HepG2 (cell line): ENCODE measurements around the gene UGCG. TPM values are rescaled to one million over a fixed set of nuclear protein-coding genes. Genes with fewer than 3 reads are reported as not detected.

Source experiments
- ATAC-seq: fragments of 200-7000 bp; cut with Tn5 transposase; 3 replicates; pipeline ENCODE4 v1.9.1; 2020; ENCODE audit warnings: mild to moderate bottlenecking, moderate library complexity
- BruUV-seq: library from RNA; stranded (reverse); fragments of 400-500 nt; replicated peaks from 2 replicates; lab custom pipeline; 2021; lab: Mats Ljungman, UMichigan
- CTCF ChIA-PET: fragments of 300-600 bp; formaldehyde crosslinking; extraction: SDS; loops from one replicate; lab custom pipeline; 2021; ENCODE audit warnings: low total read pairs, inconsistent platforms, low intra/inter-chr PET ratio; lab: Yijun Ruan, JAX
- POLR2A ChIA-PET: fragments of 350-600 bp; sonication (Branson Sonifier 250); formaldehyde crosslinking; loops from one replicate; lab custom pipeline; 2020; ENCODE audit warnings: antibody characterized with exemption, inconsistent platforms; lab: Yijun Ruan, JAX
- DNase-seq: peaks from one replicate; pipeline ENCODE4 v3.0.0-alpha.2; 2015; ENCODE audit warnings: low spot score
- FAIRE-seq: peaks from 3 replicates; lab custom pipeline; 2011; peaks lifted over from hg19 to GRCh38; lab: Jason Lieb, UNC
- H2AFZ ChIP-seq: one replicate; pipeline ENCODE4 v1.6.1; 2011; ENCODE audit warnings: low read length, inconsistent platforms
- H3K27ac ChIP-seq: fragments of 300-600 bp; 3 replicates; pipeline ENCODE4 v1.8.0; 2011; ENCODE audit warnings: mixed run types, mild to moderate bottlenecking, mixed read lengths, low read length, inconsistent platforms; ENCODE audit not compliant: insufficient read depth; ENCODE audit errors: extremely low read length
- H3K27me3 ChIP-seq, 2 experiments: fragments of 200-600 bp in 1 of 2; 2 replicates in 1 of 2; 3 replicates in 1 of 2; pipeline versions ENCODE4 v1.6.0 to v1.8.0; 2011; ENCODE audit warnings: low read length in 2 of 2, mild to moderate bottlenecking in 2 of 2, moderate library complexity in 2 of 2, inconsistent platforms in 1 of 2; ENCODE audit not compliant: insufficient read depth in 2 of 2, control insufficient read depth in 1 of 2
- H3K36me3 ChIP-seq, 2 experiments: fragments of 200-600 bp in 1 of 2; replicated peaks in 1 of 2; 2 replicates in 1 of 2; 3 replicates in 1 of 2; pipeline versions ENCODE4 v1.5.1 to v1.8.0; 2011; ENCODE audit warnings: low read length in 2 of 2, inconsistent platforms in 1 of 2; ENCODE audit not compliant: insufficient read depth in 2 of 2, control insufficient read depth in 1 of 2
- H3K4me1 ChIP-seq: 2 replicates; pipeline ENCODE4 v1.5.1; 2012; ENCODE audit warnings: low read length, inconsistent platforms; ENCODE audit not compliant: insufficient read depth
- H3K4me2 ChIP-seq: 2 replicates; pipeline ENCODE4 v1.6.0; 2011; ENCODE audit warnings: low read depth, low read length, inconsistent platforms
- H3K4me3 ChIP-seq, 3 experiments: fragments of 200-600 bp in 1 of 3; sonication (generic), shearing (Covaris generic) in 1 of 3; replicated peaks in 1 of 3; 2 replicates each; pipeline ENCODE4 v1.5.1; 2011 to 2016; ENCODE audit warnings: low read length in 3 of 3, inconsistent platforms in 2 of 3, low read depth in 2 of 3, mild to moderate bottlenecking in 2 of 3, control low read depth in 1 of 3, mixed read lengths in 1 of 3; ENCODE audit not compliant: insufficient read depth in 1 of 3
- H3K79me2 ChIP-seq: one replicate; pipeline ENCODE4 v1.6.1; 2011; ENCODE audit warnings: low read length, inconsistent platforms; ENCODE audit not compliant: insufficient read depth
- H3K9ac ChIP-seq: 2 replicates; pipeline ENCODE4 v1.6.0; 2011; ENCODE audit warnings: mild to moderate bottlenecking, low read depth, low read length, inconsistent platforms; ENCODE audit not compliant: insufficient read depth
- H3K9me3 ChIP-seq: 2 replicates; pipeline ENCODE4 v1.5.1; 2012; ENCODE audit warnings: mild to moderate bottlenecking, low read length
- H4K20me1 ChIP-seq: 2 replicates; pipeline ENCODE4 v1.6.0; 2011; ENCODE audit warnings: inconsistent platforms, mild to moderate bottlenecking, low read length, moderate library complexity; ENCODE audit not compliant: insufficient read depth
- FOXO4 ChIP-seq: sonication (generic); formaldehyde crosslinking; conservative IDR thresholded peaks from 2 replicates; pipeline ENCODE4 v1.8.1; 2023; ENCODE audit warnings: missing genetic modification reagents
- MAFG ChIP-seq: sonication (generic); formaldehyde crosslinking; IDR thresholded peaks from 2 replicates; pipeline ENCODE4 v1.5.1; 2020; ENCODE audit warnings: mild to moderate bottlenecking, missing genetic modification reagents
- SOX13 ChIP-seq, 3 experiments: fragments of 450-650 bp in 1 of 3; sonication (generic) in 1 of 3; formaldehyde crosslinking in 1 of 3; IDR thresholded peaks in 2 of 3; conservative IDR thresholded peaks in 1 of 3; 2 replicates each; pipeline versions ENCODE4 v1.5.0 to v1.6.1; 2016 to 2020; ENCODE audit warnings: antibody characterized with exemption in 1 of 3, mild to moderate bottlenecking in 1 of 3, missing compliant biosample characterization in 1 of 3, missing genetic modification reagents in 1 of 3, moderate library complexity in 1 of 3
- WGBS: methylation state at CpG from one replicate; pipeline ENCODE4 v1.1.6; 2017; ENCODE audit warnings: low lambda C conversion rate; 5-methylcytosine and 5-hydroxymethylcytosine counted together
- in situ Hi-C: cut with HindIII; loops from 2 replicates; pipeline ENCODE4 v1.10.0; 2017; ENCODE audit warnings: low pct_unique_long_range_greater_than_20kb; ENCODE audit not compliant: extremely low pct_ligation_motif_present
- intact Hi-C: fragments of 100-400 bp; cut with micrococcal nuclease; formaldehyde crosslinking; loops from one replicate; pipeline ENCODE4 v1.10.0; 2022; ENCODE audit not compliant: unreplicated experiment
- polyA plus RNA-seq, 8 experiments: library from polyadenylated mRNA; depleted of rRNA in 3 of 8; stranded (reverse) in 7 of 8; unstranded in 1 of 8; fragments of >200 nt; fragmentation: Illumina TruSeq in 4 of 8; extraction: Trizol in 4 of 8; gene quantifications; 2 replicates each; pipeline versions ENCODE4 v1.2.1 to v1.2.3, GENCODE V29; 2011 to 2016; ENCODE audit warnings: low read depth in 4 of 8, missing spikeins in 1 of 8, mixed read lengths in 1 of 8; ENCODE audit not compliant: insufficient read depth in 1 of 8
- total RNA-seq, 5 experiments: library from RNA; depleted of rRNA; stranded (reverse); fragments of >200 nt; fragmentation: Illumina TruSeq; extraction: Trizol; gene quantifications; 2 replicates each; pipeline ENCODE4 v1.2.3, GENCODE V29; 2016; ENCODE audit warnings: low read depth in 1 of 5
- TF ChIP-seq, protein P1 (sequence below): sonication (generic); formaldehyde crosslinking; IDR thresholded peaks from 2 replicates; pipeline ENCODE4 v1.9.0; 2021; ENCODE audit warnings: mild to moderate bottlenecking, missing genetic modification reagents

The UGCG gene
- total and polyA plus RNA-seq, 2 of the 13 experiments (the other 11 are each of a cell fraction or from before 2014, with no cell fraction given) = 10.5 to 13.9 TPM

DNA sequence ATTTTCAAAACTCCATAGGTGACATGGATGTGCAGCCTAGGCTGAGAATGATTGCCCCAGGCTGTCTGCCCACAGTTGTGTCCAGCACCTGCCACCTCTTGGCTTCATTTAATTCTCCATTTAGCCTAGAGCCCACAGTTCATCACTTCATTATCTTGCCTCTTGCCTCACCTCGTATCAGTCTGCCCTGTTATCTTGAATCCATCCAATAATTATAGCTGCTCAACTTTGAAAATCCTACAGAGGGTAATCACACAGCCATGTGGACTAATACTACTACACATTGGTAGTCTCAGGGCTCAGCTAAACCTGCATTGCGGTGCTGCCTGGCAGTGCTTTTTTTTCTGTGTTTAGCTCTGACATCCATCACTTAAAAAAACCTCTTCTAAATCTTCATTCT lies 7.4 kb downstream of the UGCG start:
- intact Hi-C loops = no loop called here
- Histone ChIP-seq H3K4me2 (no peak overlapping the region), H4K20me1 (peaks cover 12% of the 10 kb centered on the region), H2AFZ (no peak overlapping the region), H3K27ac (no peak overlapping the region), H3K4me3 (no peak overlapping the region), H3K4me1 (peaks cover 49% of the 10 kb centered on the region), H3K27me3 (no peaks in the 10 kb centered on the region), H3K36me3 (no peaks in the 10 kb centered on the region), H3K9me3 (no peaks in the 10 kb centered on the region), H3K9ac (no peak overlapping the region), H3K79me2 (peaks cover 83% of the 10 kb centered on the region)
- POLR2A ChIA-PET = interaction anchor here (0.6 kb wide), 1 partner anchor 310 kb away, joined by 5 read pairs; no protein-coding TSS in a partner anchor
- TF ChIP-seq FOXO4 (CRISPR knock-in tag) = 0 out of 2 replicates have a peak, but pooled peaks have one; percentile 33
- no peak for TF ChIP-seq MAFG (CRISPR knock-in tag)
- TF ChIP-seq, protein P1, sequence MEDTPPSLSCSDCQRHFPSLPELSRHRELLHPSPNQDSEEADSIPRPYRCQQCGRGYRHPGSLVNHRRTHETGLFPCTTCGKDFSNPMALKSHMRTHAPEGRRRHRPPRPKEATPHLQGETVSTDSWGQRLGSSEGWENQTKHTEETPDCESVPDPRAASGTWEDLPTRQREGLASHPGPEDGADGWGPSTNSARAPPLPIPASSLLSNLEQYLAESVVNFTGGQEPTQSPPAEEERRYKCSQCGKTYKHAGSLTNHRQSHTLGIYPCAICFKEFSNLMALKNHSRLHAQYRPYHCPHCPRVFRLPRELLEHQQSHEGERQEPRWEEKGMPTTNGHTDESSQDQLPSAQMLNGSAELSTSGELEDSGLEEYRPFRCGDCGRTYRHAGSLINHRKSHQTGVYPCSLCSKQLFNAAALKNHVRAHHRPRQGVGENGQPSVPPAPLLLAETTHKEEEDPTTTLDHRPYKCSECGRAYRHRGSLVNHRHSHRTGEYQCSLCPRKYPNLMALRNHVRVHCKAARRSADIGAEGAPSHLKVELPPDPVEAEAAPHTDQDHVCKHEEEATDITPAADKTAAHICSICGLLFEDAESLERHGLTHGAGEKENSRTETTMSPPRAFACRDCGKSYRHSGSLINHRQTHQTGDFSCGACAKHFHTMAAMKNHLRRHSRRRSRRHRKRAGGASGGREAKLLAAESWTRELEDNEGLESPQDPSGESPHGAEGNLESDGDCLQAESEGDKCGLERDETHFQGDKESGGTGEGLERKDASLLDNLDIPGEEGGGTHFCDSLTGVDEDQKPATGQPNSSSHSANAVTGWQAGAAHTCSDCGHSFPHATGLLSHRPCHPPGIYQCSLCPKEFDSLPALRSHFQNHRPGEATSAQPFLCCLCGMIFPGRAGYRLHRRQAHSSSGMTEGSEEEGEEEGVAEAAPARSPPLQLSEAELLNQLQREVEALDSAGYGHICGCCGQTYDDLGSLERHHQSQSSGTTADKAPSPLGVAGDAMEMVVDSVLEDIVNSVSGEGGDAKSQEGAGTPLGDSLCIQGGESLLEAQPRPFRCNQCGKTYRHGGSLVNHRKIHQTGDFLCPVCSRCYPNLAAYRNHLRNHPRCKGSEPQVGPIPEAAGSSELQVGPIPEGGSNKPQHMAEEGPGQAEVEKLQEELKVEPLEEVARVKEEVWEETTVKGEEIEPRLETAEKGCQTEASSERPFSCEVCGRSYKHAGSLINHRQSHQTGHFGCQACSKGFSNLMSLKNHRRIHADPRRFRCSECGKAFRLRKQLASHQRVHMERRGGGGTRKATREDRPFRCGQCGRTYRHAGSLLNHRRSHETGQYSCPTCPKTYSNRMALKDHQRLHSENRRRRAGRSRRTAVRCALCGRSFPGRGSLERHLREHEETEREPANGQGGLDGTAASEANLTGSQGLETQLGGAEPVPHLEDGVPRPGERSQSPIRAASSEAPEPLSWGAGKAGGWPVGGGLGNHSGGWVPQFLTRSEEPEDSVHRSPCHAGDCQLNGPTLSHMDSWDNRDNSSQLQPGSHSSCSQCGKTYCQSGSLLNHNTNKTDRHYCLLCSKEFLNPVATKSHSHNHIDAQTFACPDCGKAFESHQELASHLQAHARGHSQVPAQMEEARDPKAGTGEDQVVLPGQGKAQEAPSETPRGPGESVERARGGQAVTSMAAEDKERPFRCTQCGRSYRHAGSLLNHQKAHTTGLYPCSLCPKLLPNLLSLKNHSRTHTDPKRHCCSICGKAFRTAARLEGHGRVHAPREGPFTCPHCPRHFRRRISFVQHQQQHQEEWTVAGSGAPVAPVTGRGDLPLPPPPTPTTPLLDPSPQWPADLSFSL (CRISPR knock-in tag) = no peak
- TF ChIP-seq SOX13 (IDR thresholded peaks at IDR 0.05) = no peak
- TF ChIP-seq SOX13 (CRISPR knock-in tag; conservative IDR thresholded peaks at IDR 0.05 in 1 of 2, IDR thresholded peaks at IDR 0.05 in 1 of 2) = no peak
- BruUV-seq = no TSS peak
- in situ Hi-C loops = no loop called here
- DNase-seq (no peak), FAIRE-seq (no peak), ATAC-seq (no peak)
- CTCF ChIA-PET = no interaction called here
- 100% methylated on average over 2 of the region's 2 CpGs for WGBS
